WTC11 (cell line): ENCODE results near the gene PTPRN2. TPM values are rescaled to one million over a fixed set of nuclear protein-coding genes. Genes with fewer than 3 reads are reported as not detected.
A peak's percentile ranks its signal among the peaks of the same experiment; 100 is the strongest.

Experiments used
- ATAC-seq: fragments of 200-7000 bp; cut with Tn5 transposase; 2 replicates; pipeline ENCODE4 v1.10.0; 2021; ENCODE audit warnings: mild to moderate bottlenecking, moderate library complexity
- CTCF ChIA-PET: fragments of 300-600 bp; sonication (Branson Sonifier 250); formaldehyde crosslinking; loops from one replicate; lab custom pipeline; 2021; ENCODE audit warnings: antibody characterized with exemption; lab: Charles Lee
- POLR2A ChIA-PET: fragments of 350-600 bp; sonication (Branson Sonifier 250); formaldehyde crosslinking; loops from one replicate; lab custom pipeline; 2021; ENCODE audit warnings: antibody characterized with exemption; lab: Charles Lee
- DNase-seq: peaks from one replicate; pipeline ENCODE4 v3.0.0; 2021; ENCODE audit warnings: low spot score
- H3K27ac Mint-ChIP-seq: 2 replicates; pipeline ENCODE4 v1.8.0; 2021; ENCODE audit warnings: mixed read lengths
- H3K27me3 Mint-ChIP-seq: 2 replicates; pipeline ENCODE4 v1.8.0; 2021; ENCODE audit warnings: low read depth, mild to moderate bottlenecking, moderate library complexity, mixed read lengths
- H3K36me3 Mint-ChIP-seq: 2 replicates; pipeline ENCODE4 v1.8.0; 2021; ENCODE audit warnings: mixed read lengths
- H3K4me1 Mint-ChIP-seq: 2 replicates; pipeline ENCODE4 v1.8.0; 2022; ENCODE audit warnings: mixed read lengths
- H3K4me3 Mint-ChIP-seq: 2 replicates; pipeline ENCODE4 v1.8.0; 2021; ENCODE audit warnings: mild to moderate bottlenecking, moderate library complexity, mixed read lengths
- H3K9me3 Mint-ChIP-seq: 2 replicates; pipeline ENCODE4 v1.8.0; 2021; ENCODE audit warnings: mixed read lengths
- CBFB ChIP-seq: sonication (generic); formaldehyde crosslinking; IDR thresholded peaks from 2 replicates; pipeline ENCODE4 v1.8.1; 2022; ENCODE audit warnings: mild to moderate bottlenecking, low read depth, missing genetic modification reagents
- GRHL2 ChIP-seq: fragments of 250-450 bp; sonication (Bioruptor Pico); IDR thresholded peaks from 2 replicates; pipeline ENCODE4 v1.8.0; 2022; ENCODE audit warnings: mild to moderate bottlenecking, moderate library complexity; ENCODE audit not compliant: insufficient replicate concordance, severe bottlenecking
- HMGA2 ChIP-seq: fragments of 250-450 bp; sonication (Bioruptor Pico); IDR thresholded peaks from 2 replicates; pipeline ENCODE4 v1.4.0; 2021; ENCODE audit warnings: mild to moderate bottlenecking, moderate library complexity
- JAZF1 ChIP-seq: fragments of 250-450 bp; sonication (Bioruptor Pico); IDR thresholded peaks from 2 replicates; pipeline ENCODE4 v1.9.0; 2021; ENCODE audit warnings: moderate library complexity, mild to moderate bottlenecking, inconsistent platforms
- JUN ChIP-seq: sonication (generic); formaldehyde crosslinking; IDR thresholded peaks from 2 replicates; pipeline ENCODE4 v1.8.0; 2023; ENCODE audit warnings: mild to moderate bottlenecking, missing genetic modification reagents
- KAT7 ChIP-seq: sonication (generic); formaldehyde crosslinking; IDR thresholded peaks from 2 replicates; pipeline ENCODE4 v1.8.1; 2023; ENCODE audit warnings: missing genetic modification reagents, mild to moderate bottlenecking, borderline replicate concordance
- NFE2L1 ChIP-seq: sonication (generic); formaldehyde crosslinking; IDR thresholded peaks from 2 replicates; pipeline ENCODE4 v1.8.1; 2023; ENCODE audit warnings: missing genetic modification reagents
- NFYB ChIP-seq: sonication (generic); formaldehyde crosslinking; conservative IDR thresholded peaks from 2 replicates; pipeline ENCODE4 v1.8.0; 2022; ENCODE audit warnings: low read depth, missing genetic modification reagents
- NR2C2 ChIP-seq: sonication (generic); formaldehyde crosslinking; IDR thresholded peaks from 2 replicates; pipeline ENCODE4 v1.8.0; 2022; ENCODE audit warnings: mild to moderate bottlenecking, missing genetic modification reagents
- PRRX2 ChIP-seq: fragments of 250-450 bp; sonication (Bioruptor Pico); IDR thresholded peaks from 2 replicates; pipeline ENCODE4 v1.8.0; 2021; ENCODE audit warnings: mild to moderate bottlenecking
- RORB ChIP-seq: fragments of 250-450 bp; sonication (Bioruptor Pico); IDR thresholded peaks from 2 replicates; pipeline ENCODE4 v1.9.0; 2021; ENCODE audit warnings: mild to moderate bottlenecking
- SP1 ChIP-seq: sonication (generic); formaldehyde crosslinking; conservative IDR thresholded peaks from 2 replicates; pipeline ENCODE4 v1.8.1; 2022; ENCODE audit warnings: missing genetic modification reagents
- TEAD4 ChIP-seq: sonication (generic); formaldehyde crosslinking; IDR thresholded peaks from 2 replicates; pipeline ENCODE4 v1.8.0; 2022; ENCODE audit warnings: mild to moderate bottlenecking, missing genetic modification reagents
- ZNF416 ChIP-seq: fragments of 250-450 bp; sonication (Bioruptor Pico); IDR thresholded peaks from 2 replicates; pipeline ENCODE4 v1.9.0; 2021; ENCODE audit warnings: mild to moderate bottlenecking, inconsistent platforms
- total RNA-seq: library from RNA; stranded (reverse); gene quantifications from 3 replicates; pipeline ENCODE4 v1.2.3, GENCODE V29; 2021
- TF ChIP-seq, protein P1 (sequence below): sonication (generic); formaldehyde crosslinking; IDR thresholded peaks from 2 replicates; pipeline ENCODE4 v1.8.1; 2022; ENCODE audit warnings: low read depth, mild to moderate bottlenecking, moderate library complexity, missing genetic modification reagents, borderline replicate concordance
- TF ChIP-seq, protein P2 (sequence below): sonication (generic); formaldehyde crosslinking; IDR thresholded peaks from 2 replicates; pipeline ENCODE4 v1.8.1; 2022; ENCODE audit warnings: mild to moderate bottlenecking, moderate library complexity, missing genetic modification reagents
- TF ChIP-seq, protein P3 (sequence below): sonication (generic); formaldehyde crosslinking; IDR thresholded peaks from 2 replicates; pipeline ENCODE4 v1.8.0; 2022; ENCODE audit warnings: missing genetic modification reagents
- TF ChIP-seq, protein P4 (sequence below): sonication (generic); formaldehyde crosslinking; IDR thresholded peaks from 2 replicates; pipeline ENCODE4 v1.8.1; 2023; ENCODE audit warnings: mild to moderate bottlenecking, missing genetic modification reagents, moderate library complexity
- TF ChIP-seq, protein P5 (sequence below): fragments of 250-450 bp; sonication (Bioruptor Pico); IDR thresholded peaks from 2 replicates; pipeline ENCODE4 v1.9.0; 2021; ENCODE audit warnings: mild to moderate bottlenecking

The PTPRN2 gene
- total RNA-seq, 1 experiment from 2014 or later, result 4.7 TPM

DNA sequence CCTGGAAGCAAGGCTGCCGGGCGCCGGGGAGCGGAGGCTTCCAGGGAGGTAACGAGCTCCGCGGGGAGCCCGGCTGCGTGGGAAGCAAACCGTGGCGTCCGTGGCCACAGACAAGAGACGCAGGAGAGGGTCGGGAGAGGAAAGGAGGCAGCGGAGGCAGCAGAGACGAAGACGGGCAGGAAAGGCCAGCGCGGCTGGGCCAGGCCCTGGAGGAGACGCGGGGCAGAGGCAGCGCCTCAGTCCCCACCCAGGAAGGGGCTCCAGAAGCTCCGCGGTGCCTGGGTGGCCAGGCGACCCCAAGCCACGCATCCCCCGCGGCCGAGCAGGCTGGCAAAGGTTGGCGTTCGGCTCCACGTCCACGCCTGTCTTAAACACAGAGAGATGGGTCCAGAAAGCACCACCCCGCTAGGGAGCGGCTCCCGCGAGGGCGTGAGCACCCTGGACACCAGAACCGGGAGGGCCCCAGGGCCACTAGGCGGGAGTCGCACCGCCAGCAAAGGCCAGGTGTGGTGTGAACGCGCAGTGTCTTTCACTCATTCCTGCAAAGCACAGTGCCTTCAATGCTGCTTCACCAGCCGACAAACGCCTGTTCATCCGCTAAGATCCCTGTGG, 97.3 kb downstream of the PTPRN2 start:
- ChIA-PET POLR2A (no interaction called here), CTCF (no interaction called here)
- H3K27ac Mint-ChIP-seq, result no peak overlapping the region
- H3K4me1 Mint-ChIP-seq, result peaks cover 24% of the 10 kb centered on the region
- no peak for DNase-seq
- H3K9me3 Mint-ChIP-seq, result peaks cover 7% of the 10 kb centered on the region
- H3K4me3 Mint-ChIP-seq, result no peak overlapping the region
- peaks cover 2% of the 10 kb centered on the region; the same call in 1 of the 2 replicates for H3K27me3 Mint-ChIP-seq
- H3K36me3 Mint-ChIP-seq, result no peaks in the 10 kb centered on the region
- no peak for ATAC-seq
- TF ChIP-seq KAT7 (CRISPR knock-in tag) (no peak), PRRX2 (no peak), NFE2L1 (CRISPR knock-in tag) (no peak), ZNF416 (CRISPR knock-in tag) (no peak)

DNA sequence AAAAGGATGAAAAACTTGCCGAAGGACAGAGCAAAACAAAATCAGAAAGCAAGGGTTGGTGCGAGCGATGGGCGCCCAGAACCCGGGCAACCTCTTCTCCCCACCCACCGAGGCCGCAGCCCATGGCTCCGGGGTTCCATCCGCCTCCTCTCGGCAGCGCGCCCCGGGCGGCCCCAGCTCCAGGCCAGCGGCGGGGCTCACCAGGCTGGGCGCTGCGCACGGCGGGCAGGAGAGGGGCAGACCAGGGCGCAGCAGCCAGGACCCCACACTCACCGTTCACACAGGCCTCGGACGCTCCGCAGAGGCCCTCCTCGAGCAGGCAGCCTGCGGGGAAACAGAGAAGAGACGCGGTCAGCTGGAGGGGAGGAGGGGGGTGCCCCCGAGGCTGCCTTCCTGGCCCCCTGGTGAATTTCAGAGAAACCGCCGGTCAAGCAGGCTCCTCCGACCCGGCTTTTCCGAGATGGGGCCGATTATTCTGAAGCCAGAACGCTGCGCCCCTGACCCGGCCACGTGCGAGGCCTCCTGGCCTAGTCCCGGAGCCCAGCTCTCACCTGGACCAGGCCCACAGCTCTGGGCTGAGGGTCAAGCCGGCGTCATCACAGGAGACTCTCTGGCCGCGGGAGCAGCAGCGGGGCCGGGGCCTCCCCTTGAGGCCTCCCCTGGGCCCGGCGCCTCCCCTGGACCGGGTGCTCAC, 98.0 kb downstream of the PTPRN2 start:
- CTCF ChIA-PET, result interaction anchor here (1.0 to 1.4 kb wide), 2 partner anchors 16 to 65 kb away, joined by 3 read pairs; no protein-coding TSS in a partner anchor
- no peak for DNase-seq
- TF ChIP-seq, protein P1, sequence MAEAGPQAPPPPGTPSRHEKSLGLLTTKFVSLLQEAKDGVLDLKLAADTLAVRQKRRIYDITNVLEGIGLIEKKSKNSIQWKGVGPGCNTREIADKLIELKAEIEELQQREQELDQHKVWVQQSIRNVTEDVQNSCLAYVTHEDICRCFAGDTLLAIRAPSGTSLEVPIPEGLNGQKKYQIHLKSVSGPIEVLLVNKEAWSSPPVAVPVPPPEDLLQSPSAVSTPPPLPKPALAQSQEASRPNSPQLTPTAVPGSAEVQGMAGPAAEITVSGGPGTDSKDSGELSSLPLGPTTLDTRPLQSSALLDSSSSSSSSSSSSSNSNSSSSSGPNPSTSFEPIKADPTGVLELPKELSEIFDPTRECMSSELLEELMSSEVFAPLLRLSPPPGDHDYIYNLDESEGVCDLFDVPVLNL, result no peak
- TF ChIP-seq JAZF1 (CRISPR knock-in tag) (no peak), NFYB (CRISPR knock-in tag) (no peak), GRHL2 (CRISPR knock-in tag) (no peak), RORB (CRISPR knock-in tag) (no peak), HMGA2 (CRISPR knock-in tag) (no peak), JUN (CRISPR knock-in tag) (no peak), NR2C2 (CRISPR knock-in tag) (no peak), TEAD4 (no peak), SP1 (CRISPR knock-in tag) (no peak), CBFB (no peak)
- TF ChIP-seq, protein P2, sequence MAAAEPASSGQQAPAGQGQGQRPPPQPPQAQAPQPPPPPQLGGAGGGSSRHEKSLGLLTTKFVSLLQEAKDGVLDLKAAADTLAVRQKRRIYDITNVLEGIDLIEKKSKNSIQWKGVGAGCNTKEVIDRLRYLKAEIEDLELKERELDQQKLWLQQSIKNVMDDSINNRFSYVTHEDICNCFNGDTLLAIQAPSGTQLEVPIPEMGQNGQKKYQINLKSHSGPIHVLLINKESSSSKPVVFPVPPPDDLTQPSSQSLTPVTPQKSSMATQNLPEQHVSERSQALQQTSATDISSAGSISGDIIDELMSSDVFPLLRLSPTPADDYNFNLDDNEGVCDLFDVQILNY, result no peak
- TF ChIP-seq, protein P3, sequence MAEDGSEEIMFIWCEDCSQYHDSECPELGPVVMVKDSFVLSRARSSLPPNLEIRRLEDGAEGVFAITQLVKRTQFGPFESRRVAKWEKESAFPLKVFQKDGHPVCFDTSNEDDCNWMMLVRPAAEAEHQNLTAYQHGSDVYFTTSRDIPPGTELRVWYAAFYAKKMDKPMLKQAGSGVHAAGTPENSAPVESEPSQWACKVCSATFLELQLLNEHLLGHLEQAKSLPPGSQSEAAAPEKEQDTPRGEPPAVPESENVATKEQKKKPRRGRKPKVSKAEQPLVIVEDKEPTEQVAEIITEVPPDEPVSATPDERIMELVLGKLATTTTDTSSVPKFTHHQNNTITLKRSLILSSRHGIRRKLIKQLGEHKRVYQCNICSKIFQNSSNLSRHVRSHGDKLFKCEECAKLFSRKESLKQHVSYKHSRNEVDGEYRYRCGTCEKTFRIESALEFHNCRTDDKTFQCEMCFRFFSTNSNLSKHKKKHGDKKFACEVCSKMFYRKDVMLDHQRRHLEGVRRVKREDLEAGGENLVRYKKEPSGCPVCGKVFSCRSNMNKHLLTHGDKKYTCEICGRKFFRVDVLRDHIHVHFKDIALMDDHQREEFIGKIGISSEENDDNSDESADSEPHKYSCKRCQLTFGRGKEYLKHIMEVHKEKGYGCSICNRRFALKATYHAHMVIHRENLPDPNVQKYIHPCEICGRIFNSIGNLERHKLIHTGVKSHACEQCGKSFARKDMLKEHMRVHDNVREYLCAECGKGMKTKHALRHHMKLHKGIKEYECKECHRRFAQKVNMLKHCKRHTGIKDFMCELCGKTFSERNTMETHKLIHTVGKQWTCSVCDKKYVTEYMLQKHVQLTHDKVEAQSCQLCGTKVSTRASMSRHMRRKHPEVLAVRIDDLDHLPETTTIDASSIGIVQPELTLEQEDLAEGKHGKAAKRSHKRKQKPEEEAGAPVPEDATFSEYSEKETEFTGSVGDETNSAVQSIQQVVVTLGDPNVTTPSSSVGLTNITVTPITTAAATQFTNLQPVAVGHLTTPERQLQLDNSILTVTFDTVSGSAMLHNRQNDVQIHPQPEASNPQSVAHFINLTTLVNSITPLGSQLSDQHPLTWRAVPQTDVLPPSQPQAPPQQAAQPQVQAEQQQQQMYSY (CRISPR knock-in tag), result no peak
- TF ChIP-seq, protein P4, sequence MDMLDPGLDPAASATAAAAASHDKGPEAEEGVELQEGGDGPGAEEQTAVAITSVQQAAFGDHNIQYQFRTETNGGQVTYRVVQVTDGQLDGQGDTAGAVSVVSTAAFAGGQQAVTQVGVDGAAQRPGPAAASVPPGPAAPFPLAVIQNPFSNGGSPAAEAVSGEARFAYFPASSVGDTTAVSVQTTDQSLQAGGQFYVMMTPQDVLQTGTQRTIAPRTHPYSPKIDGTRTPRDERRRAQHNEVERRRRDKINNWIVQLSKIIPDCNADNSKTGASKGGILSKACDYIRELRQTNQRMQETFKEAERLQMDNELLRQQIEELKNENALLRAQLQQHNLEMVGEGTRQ, result no peak
- TF ChIP-seq, protein P5, sequence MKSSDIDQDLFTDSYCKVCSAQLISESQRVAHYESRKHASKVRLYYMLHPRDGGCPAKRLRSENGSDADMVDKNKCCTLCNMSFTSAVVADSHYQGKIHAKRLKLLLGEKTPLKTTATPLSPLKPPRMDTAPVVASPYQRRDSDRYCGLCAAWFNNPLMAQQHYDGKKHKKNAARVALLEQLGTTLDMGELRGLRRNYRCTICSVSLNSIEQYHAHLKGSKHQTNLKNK, result no peak
- TF ChIP-seq, all 79 proteins: peak for 0
- H3K36me3 Mint-ChIP-seq, result no peaks in the 10 kb centered on the region
- no peaks in the 10 kb centered on the region for H3K27me3 Mint-ChIP-seq
- peak; percentile 25; the same call in 1 of the 2 replicates for ATAC-seq
- H3K4me1 Mint-ChIP-seq, result peaks cover 18% of the 10 kb centered on the region
- H3K27ac Mint-ChIP-seq, result no peak overlapping the region
- POLR2A ChIA-PET, result no interaction called here
- peaks cover 7% of the 10 kb centered on the region for H3K9me3 Mint-ChIP-seq
- no peak overlapping the region for H3K4me3 Mint-ChIP-seq
